Activated CD4-positive, alpha-beta T cell treated with anti-CD3 and anti-CD28 coated beads, Interleukin-10, Interleukin-2, amounts not matched to agents 100 ng/mL and 50 ng/mL, durations not matched to agents 16 hours and 8 hours (primary cell): Measurements from ENCODE around the gene AUTS2.
A peak's percentile ranks its signal among the peaks of the same experiment; 100 is the strongest.

ENCODE experiments used
- DNase-seq: peaks from one replicate; pipeline ENCODE4 v3.0.0-alpha.2; 2020

AUTS2 gene

GRCh38 chr7:69692611-69693010 lies 94.3 kb downstream of the AUTS2 start:
- no peak for DNase-seq

GRCh38 chr7:69693042-69693441 lies 94.8 kb downstream of the AUTS2 start:
- no peak for DNase-seq

- peak; percentile 17 for DNase-seq
These were observed 97.8 kb downstream of the AUTS2 start for GRCh38 chr7:69696054-69696591.

GRCh38 chr7:69696686-69697685 lies 98.7 kb downstream of the AUTS2 start:
- no peak for DNase-seq

- no peak for DNase-seq
These were observed 100.0 kb downstream of the AUTS2 start for GRCh38 chr7:69698109-69698825.

- no peak for DNase-seq
These were observed 101.7 kb downstream of the AUTS2 start for GRCh38 chr7:69699931-69700330.

GRCh38 chr7:69700331-69700730 lies 102.1 kb downstream of the AUTS2 start:
- no peak for DNase-seq

GRCh38 chr7:69701288-69701687 lies 103.0 kb downstream of the AUTS2 start:
- no peak for DNase-seq

- no peak for DNase-seq
These were observed 104.1 kb downstream of the AUTS2 start for GRCh38 chr7:69702357-69702756.

GRCh38 chr7:69703099-69703498 lies 104.8 kb downstream of the AUTS2 start:
- DNase-seq: no peak

GRCh38 chr7:69706070-69706469 lies 107.8 kb downstream of the AUTS2 start:
- DNase-seq: no peak

GRCh38 chr7:69708857-69709256 lies 110.6 kb downstream of the AUTS2 start:
- no peak for DNase-seq

- no peak for DNase-seq
These were observed 112.6 kb downstream of the AUTS2 start for GRCh38 chr7:69710768-69711438.

- DNase-seq: no peak
These were observed 116.8 kb downstream of the AUTS2 start for GRCh38 chr7:69714886-69715576.

- no peak for DNase-seq
These were observed 118.9 kb downstream of the AUTS2 start for GRCh38 chr7:69717221-69717620.

GRCh38 chr7:69719717-69720116 lies 121.4 kb downstream of the AUTS2 start:
- no peak for DNase-seq

GRCh38 chr7:69722843-69723242 lies 124.6 kb downstream of the AUTS2 start:
- DNase-seq: no peak

- no peak for DNase-seq
These were observed 125.4 kb downstream of the AUTS2 start for GRCh38 chr7:69723663-69724062.

GRCh38 chr7:69728304-69728703 lies 130.0 kb downstream of the AUTS2 start:
- no peak for DNase-seq

GRCh38 chr7:69732203-69732602 lies 133.9 kb downstream of the AUTS2 start:
- no peak for DNase-seq

GRCh38 chr7:69735582-69735981 lies 137.3 kb downstream of the AUTS2 start:
- no peak for DNase-seq

GRCh38 chr7:69736126-69736810 lies 138.0 kb downstream of the AUTS2 start:
- no peak for DNase-seq
